GM12878 (cell line): ENCODE data around the gene ACACA. TPM values are rescaled to one million over a fixed set of nuclear protein-coding genes. Genes with fewer than 3 reads are reported as not detected.

Experiments used
- CBX5 ChIP-seq: sonication (generic); IDR thresholded peaks from 2 replicates; pipeline ENCODE4 v1.6.1; 2016; ENCODE audit warnings: low read depth, moderate library complexity, mild to moderate bottlenecking, inconsistent platforms
- EED ChIP-seq: sonication (generic); IDR thresholded peaks from 2 replicates; pipeline ENCODE4 v1.6.1; 2016; ENCODE audit warnings: antibody characterized with exemption, low read depth
- MEF2A ChIP-seq: IDR thresholded peaks from 2 replicates; pipeline ENCODE4 v1.6.1; 2011; ENCODE audit warnings: low read depth, mild to moderate bottlenecking, low read length, moderate library complexity; ENCODE audit not compliant: insufficient read depth
- MTA3 ChIP-seq: IDR thresholded peaks from 2 replicates; pipeline ENCODE4 v1.6.1; 2012; ENCODE audit warnings: low read length, inconsistent platforms, borderline replicate concordance
- NBN ChIP-seq: fragments of 450-650 bp; IDR thresholded peaks from 2 replicates; pipeline ENCODE4 v1.6.1; 2016
- NFXL1 ChIP-seq: fragments of 450-650 bp; IDR thresholded peaks from 2 replicates; pipeline ENCODE4 v1.6.1; 2017; ENCODE audit warnings: antibody characterized with exemption, mild to moderate bottlenecking, borderline replicate concordance
- RAD51 ChIP-seq: fragments of 450-650 bp; IDR thresholded peaks from 2 replicates; pipeline ENCODE4 v1.6.1; 2016; ENCODE audit warnings: moderate library complexity, mild to moderate bottlenecking, inconsistent platforms
- TAF1 ChIP-seq: IDR thresholded peaks from 2 replicates; pipeline ENCODE4 v1.6.1; 2011; ENCODE audit warnings: mild to moderate bottlenecking, low read depth, low read length, borderline replicate concordance
- polyA plus RNA-seq, 11 experiments: library from polyadenylated mRNA; depleted of rRNA in 4 of 11; unstranded in 6 of 11; stranded (reverse) in 5 of 11; fragments of >200 nt; fragmentation: Nextera tagmentation in 4 of 11; fragmentation: Illumina TruSeq in 1 of 11; extraction: Ambion mirVana in 4 of 11; extraction: Trizol in 1 of 11; gene quantifications; 1 replicate in 1 of 11; 2 replicates in 10 of 11; pipeline versions ENCODE4 v1.2.1 to v1.2.3, GENCODE V29; 2011 to 2016; ENCODE audit warnings: inconsistent platforms in 2 of 11, missing spikeins in 2 of 11, low read depth in 1 of 11
- total RNA-seq, 4 experiments: library from RNA; depleted of rRNA in 3 of 4; stranded (reverse); fragments of >200 nt in 3 of 4; fragmentation: Illumina TruSeq in 1 of 4; extraction: Trizol in 1 of 4; gene quantifications; 2 replicates each; pipeline versions ENCODE4 v1.2.1 to v1.2.3, GENCODE V29; 2013 to 2021
- TF ChIP-seq, protein P1 (sequence below): fragments of 150-350 bp; IDR thresholded peaks from 2 replicates; pipeline ENCODE4 v1.6.1; 2014; ENCODE audit warnings: mild to moderate bottlenecking, low read depth, low read length
- TF ChIP-seq, protein P2 (sequence below): IDR thresholded peaks from 2 replicates; pipeline ENCODE4 v1.6.1; 2011; ENCODE audit warnings: borderline replicate concordance, low read depth, mild to moderate bottlenecking, moderate library complexity, mixed read lengths, low read length; ENCODE audit not compliant: insufficient read depth; ENCODE audit errors: extremely low read length

Gene ACACA
- total and polyA plus RNA-seq, 10 of the 15 experiments (the other 5 are each of a cell fraction or from before 2014, with no cell fraction given): 12.9 to 74.2 (median 32.0) TPM

DNA sequence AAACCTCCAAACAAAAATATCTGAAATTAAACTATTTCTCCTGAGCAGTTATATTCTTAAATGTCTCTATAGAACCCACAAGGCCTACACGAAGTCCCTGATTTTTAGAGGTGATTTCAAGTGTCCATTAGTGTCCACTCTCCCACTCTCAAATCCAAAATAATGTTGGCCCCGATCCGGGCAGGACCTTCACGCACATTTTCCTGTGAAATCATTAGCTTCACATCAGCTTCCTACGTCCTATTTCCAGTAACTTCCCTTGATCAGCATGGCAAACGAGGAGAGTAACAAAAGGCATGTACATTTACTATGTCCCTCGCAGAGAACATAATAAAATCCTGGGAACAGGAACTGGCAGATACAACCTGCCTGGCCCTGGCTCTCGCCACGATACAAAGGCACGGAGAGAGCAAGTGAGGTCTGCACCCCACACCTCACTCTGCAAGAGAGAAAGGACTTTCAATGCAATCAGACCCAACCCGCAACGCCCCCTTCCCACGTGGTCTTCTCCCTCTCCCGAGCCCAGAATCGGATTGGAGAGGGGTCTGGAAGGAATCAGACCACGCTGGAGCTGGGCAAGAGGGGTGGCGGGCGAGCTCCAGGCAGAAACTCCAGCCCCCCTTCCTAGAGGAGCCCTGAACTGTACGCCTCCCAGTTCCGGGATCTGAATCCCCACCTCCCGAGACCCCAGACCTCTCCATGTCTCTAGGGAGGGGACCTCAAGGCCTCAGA is 48.4 kb downstream of the ACACA start (continued):
- TF ChIP-seq, protein P1, sequence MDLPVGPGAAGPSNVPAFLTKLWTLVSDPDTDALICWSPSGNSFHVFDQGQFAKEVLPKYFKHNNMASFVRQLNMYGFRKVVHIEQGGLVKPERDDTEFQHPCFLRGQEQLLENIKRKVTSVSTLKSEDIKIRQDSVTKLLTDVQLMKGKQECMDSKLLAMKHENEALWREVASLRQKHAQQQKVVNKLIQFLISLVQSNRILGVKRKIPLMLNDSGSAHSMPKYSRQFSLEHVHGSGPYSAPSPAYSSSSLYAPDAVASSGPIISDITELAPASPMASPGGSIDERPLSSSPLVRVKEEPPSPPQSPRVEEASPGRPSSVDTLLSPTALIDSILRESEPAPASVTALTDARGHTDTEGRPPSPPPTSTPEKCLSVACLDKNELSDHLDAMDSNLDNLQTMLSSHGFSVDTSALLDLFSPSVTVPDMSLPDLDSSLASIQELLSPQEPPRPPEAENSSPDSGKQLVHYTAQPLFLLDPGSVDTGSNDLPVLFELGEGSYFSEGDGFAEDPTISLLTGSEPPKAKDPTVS: no peak
- TF ChIP-seq MEF2A (no peak), TAF1 (peak; percentile 15; the same call in 1 of the 2 replicates), CBX5 (no peak), RAD51 (0 out of 2 replicates have a peak, but pooled peaks have one; percentile 37), NFXL1 (no peak), EED (0 out of 2 replicates have a peak, but pooled peaks have one; percentile 16), NBN (0 out of 2 replicates have a peak, but pooled peaks have one; percentile 28), MTA3 (no peak)
- TF ChIP-seq, protein P2, sequence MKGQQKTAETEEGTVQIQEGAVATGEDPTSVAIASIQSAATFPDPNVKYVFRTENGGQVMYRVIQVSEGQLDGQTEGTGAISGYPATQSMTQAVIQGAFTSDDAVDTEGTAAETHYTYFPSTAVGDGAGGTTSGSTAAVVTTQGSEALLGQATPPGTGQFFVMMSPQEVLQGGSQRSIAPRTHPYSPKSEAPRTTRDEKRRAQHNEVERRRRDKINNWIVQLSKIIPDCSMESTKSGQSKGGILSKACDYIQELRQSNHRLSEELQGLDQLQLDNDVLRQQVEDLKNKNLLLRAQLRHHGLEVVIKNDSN: peak; percentile 19
